HG03469 (cell line): Measurements from ENCODE around the gene DNAJC2.

Experiments used
- ATAC-seq: cut with Tn5 transposase; IDR thresholded peaks from one replicate; pipeline ENCODE4 v1.9.1; 2021; ENCODE audit warnings: mild to moderate bottlenecking, moderate library complexity, moderate number of reproducible peaks; ENCODE audit not compliant: unreplicated experiment

DNAJC2 gene, protein sequence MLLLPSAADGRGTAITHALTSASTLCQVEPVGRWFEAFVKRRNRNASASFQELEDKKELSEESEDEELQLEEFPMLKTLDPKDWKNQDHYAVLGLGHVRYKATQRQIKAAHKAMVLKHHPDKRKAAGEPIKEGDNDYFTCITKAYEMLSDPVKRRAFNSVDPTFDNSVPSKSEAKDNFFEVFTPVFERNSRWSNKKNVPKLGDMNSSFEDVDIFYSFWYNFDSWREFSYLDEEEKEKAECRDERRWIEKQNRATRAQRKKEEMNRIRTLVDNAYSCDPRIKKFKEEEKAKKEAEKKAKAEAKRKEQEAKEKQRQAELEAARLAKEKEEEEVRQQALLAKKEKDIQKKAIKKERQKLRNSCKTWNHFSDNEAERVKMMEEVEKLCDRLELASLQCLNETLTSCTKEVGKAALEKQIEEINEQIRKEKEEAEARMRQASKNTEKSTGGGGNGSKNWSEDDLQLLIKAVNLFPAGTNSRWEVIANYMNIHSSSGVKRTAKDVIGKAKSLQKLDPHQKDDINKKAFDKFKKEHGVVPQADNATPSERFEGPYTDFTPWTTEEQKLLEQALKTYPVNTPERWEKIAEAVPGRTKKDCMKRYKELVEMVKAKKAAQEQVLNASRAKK

DNA sequence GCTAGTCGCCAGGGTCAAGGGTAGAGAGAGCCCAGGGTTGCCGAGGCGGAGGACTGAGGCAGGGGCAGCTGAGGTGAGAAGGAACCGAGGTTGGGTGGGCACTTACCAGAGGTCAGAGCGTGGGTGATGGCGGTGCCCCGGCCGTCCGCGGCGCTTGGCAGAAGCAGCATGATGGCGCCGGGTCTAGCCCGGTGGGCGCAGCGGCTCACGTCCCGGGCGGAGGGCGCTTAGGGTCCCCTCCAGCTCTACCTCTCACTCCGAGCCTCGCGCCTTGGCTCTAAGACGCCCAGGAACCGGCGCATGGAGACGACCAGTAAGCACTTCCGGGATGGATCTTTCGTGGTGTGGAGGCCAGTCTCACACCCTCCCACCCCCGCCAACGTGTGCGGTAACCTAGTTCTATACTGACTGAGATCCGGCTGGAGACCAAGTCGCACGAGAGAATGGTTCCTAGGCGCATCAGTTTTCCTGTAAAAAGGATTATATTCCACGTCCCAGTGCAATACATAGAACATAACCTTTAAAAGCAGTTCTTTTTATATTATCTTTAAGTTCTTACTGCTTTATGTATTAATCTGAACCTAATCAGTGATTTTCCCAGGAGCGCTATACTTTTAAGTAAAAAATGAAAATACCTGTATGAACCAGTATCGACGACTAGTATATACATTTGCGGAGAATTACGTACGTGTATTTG is at the start of gene DNAJC2:
Gene DNAJC2, minus strand, starts transcription at position 315 of the 697 bp plus-strand sequence. Its CDS starts 145 bp downstream, at position 170.
- peak; percentile 54 for ATAC-seq

DNA sequence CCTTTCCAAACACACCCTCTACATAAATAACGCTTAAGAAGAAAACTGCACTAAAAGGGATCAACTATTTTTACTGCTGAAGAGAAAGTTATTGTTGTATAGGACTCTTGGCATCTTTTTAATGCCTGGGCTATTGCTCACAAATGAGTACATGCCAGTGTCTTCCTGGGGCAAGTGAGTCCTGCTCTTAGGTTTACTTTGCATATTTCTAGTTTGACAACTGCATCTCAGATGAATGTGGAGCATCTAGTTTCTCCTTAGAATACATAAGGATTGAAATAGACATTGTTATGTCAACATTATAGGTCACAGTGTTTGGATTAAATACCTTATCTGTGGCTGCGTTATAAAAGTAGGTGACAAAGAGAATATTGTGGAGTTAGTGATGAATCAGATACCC is 47.4 kb upstream of the DNAJC2 start:
- no peak for ATAC-seq

DNA sequence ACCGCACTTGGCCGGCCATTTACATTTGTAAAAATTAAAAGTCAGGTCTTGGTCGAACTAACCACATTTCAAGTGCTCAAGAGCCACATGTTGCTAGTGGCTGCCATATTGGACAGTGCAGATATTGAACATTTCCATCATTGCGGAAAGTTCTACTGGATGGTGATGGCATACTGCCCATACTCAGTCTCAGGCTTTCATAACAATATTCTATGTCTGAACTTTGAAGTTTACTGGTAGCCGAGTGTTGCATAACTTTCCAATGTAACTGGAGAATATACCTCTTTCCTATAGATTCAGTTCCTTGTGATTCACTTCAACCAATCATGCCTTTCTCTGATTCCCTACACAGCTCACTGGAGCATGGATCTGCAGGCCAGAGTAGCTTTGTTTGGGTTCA is 46.6 kb upstream of the DNAJC2 start:
- ATAC-seq, result no peak

DNA sequence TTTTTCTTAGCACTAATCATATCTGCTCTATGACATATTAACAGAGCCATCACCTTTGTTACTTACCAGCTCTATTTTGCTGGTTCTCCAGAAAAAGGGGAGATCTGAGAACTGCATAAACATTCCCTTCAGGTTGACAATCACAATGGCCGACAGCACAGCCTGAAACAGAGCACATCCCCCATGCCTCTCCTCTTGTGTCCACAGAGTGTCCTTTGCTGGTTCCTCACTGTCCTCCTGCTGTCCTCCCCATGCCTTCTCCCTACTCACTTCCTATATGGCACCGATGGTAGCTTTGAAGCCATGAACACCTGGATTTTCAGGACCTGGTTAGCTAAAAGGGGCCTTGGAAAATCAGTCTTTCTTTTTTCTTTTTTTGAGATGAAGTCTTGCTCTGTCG is 44.7 kb upstream of the DNAJC2 start:
- ATAC-seq, result no peak

DNA sequence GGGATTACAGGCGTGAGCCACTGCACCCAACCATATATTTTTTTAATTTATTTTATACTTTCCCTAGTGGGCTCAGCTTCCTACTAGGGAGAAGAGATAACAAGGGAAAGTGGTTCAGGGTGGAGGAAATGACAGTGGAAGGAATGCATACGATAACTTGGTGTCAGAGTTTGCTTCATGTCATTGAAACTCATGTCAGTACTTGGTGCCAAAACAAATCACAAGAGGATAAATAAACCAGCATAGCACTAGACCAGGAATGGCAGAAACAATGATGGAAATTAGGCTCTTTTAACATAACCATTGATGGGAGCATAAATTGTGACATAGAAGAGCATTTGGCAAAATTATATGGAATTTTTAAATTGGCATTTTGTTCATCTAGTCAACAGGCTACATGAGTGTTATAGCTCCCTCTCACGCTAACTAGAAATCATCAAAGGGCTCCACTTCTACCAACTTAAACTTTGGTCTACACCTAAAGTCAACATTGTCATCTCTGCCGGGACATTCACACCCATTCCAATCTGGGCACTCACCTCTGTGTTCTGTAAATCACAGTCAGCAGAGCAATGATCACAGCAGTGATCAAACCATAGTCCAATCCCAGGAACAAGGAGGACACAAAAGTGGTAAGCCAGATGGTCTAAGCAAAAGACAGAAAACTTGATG is 44.0 kb upstream of the DNAJC2 start:
- no peak for ATAC-seq

DNA sequence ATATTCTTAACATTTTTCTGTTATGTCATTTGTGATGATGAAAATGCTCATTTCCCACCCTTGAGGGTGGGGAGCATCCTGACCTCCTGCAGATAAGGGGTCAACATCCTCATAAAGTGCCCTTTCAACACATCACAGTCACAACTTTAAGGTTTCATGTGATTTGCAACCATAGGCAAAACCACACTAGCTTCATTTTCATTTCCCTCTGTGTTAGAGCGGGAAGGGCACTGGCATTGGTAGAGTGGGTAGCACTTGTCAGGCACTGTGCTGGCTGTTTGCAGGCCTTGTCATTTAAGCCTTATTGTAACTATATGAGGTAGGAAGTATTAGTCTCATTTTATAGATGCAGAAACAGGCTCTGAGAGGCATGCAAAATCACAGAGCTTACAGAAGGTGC is 42.7 kb upstream of the DNAJC2 start:
- ATAC-seq, result no peak

DNA sequence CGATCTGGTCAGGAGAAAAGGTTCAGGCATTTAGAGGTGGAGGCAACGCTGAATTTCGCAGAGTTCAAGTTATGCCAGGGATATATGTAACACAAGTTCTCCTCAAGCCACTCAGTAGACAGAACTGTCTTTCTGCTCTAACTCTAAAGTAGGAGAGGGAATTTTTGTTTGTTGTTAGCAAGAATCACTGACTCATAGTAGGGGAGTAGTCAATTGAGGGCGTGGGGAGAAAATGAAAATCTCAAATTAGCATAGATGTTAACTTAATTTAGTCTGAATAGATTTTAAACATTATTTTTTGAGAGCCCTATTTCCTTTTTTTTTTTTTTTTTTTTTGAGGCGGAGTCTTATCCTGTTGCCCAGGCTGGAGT is 37.5 kb upstream of the DNAJC2 start:
- ATAC-seq, result no peak

DNA sequence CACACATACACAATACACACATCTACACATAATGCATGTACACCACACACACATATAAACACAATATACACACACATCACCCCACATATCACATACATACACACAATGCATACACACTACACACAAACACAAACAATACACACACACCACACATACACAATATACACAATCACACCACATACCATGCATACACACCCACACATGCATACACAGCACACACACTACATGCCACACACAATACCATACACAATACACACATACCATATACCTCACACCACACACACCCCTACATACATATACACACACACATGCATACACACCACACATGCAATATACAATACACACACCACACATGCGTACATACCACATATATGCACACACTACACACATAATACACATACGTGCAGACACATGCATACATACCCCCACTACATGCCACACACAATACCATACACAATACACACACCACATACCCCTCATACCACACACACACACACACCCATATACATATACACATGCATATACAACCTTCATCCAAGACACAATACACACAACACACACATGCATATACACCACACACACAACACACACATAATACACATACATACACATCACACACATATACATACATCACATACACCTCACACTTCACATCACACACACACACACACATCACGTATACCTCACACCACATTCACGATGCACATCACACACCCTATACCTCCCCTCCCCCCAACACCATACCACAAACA is 36.9 kb upstream of the DNAJC2 start:
- no peak for ATAC-seq

DNA sequence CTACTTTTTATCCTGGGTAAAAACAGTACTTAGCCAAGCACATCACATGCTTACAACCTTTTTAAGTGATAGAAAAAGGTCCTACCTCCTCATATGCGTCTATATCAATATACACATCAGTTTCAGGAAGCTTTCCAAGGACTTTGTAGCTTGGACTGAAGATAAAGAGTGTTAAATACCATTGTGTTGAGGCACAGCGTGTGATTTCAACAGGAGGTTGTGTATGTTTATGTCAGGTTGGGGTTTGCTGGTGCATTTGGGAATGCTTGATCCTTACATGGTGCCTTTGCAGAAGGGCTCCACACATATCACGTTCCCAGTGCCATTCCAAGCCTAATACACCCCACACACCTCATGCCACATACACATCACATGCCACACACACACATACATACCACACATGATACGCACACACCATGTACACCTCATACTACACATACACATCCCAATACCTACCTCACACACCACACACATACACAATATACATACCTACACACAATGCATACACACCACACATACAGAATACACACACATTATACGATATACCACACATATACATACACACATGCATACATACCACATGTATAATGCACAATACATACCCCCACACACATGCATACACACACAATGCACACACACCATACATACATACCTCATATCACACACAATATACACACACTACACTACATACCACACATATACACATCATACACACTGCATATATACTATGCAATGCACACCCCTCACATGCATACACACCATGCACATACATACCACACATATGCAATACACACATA is 36.0 kb upstream of the DNAJC2 start:
- no peak for ATAC-seq

DNA sequence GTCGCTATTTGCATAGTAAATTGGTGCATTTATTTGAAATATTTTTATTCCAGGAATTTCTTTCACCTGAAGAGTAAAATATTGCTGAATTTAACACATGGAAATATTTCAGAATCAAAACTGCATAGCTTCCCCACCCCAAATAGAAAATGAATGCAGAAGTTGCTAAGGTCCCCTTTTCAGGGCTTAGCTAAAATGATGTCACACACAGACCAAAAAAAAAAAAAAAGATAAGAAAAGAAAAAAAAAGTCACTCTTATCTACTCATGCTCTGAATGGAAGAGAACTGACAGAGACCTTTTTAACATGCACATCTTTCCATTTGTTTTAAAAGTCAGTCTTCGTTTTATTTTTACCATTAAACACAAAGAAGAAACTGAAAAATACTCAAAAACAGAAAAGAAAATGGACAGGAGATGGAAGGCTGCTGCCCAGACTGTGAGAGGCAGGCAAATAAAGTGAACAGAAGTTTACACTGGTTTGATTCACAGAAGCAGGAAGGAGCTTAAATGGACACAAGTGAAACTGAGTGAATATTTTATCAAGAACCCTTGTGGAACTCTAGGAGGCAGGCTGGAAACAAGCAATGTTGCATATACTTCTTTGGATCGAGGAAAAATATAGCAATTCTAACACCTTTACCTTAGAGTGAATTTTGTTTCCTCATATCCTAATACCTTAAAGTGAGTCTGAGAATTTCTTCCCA is 34.9 kb upstream of the DNAJC2 start:
- no peak for ATAC-seq

DNA sequence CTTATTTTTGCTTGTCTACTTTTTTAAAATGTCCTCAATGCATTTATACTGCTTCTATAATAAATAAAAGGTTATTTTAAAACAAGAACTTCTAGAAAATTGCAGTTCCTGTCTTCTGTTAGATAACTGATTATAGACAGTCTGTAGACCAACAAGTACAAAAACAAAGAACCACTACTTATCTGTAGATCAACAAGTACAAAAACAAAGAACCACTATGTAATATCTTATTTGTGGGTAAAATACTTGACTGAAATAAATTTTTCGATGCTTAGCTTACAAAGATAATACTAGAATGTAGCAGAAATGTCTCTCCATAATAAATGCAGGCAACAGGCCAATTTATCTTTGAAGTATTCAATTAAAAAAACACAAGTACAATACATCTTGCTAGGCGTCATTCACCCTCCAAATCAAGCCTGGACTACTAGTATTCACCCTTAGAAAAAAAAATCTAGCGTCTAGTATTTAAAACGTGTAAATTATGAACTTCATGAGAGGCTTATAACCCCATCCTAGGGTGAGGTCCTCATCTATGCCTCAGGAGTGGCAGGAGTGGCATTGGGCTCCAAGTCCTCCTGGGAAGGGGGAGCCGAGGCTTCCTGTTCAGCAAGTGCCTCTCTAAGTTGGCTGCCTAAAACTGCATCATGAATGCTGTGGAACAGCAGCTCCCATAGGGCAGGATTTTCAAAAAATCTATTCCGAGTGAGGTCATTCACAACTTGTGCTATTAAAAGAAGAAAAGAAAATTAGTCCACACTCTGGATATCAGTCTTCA is 29.5 kb upstream of the DNAJC2 start:
- no peak for ATAC-seq

DNA sequence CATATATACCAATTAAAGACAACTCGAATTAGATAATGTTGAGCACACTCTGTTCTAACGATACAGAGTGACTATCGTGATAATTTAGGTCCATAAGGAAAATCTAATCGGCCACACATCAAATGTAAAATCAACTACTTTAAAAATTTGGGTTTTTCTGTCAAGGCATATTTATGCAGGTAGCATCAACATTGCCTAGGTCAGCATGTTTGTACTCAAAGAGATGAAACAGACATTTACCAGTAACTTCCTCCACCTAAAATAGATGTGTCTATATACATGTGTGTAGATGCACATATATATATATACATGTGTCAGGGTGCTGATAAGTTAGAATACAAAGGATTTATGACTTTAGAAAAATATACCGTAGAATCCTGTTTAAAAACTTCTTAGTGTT is 24.9 kb upstream of the DNAJC2 start:
- no peak for ATAC-seq

DNA sequence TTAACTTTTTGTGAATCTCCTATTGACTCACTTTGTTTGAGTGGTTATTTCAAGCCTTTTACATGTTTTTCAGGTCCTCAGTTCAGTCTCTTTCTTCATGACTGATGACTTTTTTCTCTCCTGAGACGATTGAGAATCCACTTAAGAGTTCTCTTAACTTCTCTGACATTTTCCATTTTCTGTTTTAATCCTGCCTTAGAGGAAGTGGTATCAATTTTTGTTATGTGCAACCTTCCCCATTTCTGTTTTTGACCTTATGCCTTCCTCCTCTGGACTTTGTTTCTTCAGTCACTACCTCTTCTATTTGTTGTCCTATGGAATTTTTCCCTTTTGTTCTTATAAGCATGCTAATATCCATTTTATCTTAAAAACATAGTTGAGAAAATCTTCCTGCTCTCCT is 5.2 kb upstream of the DNAJC2 start:
- no peak for ATAC-seq

DNA sequence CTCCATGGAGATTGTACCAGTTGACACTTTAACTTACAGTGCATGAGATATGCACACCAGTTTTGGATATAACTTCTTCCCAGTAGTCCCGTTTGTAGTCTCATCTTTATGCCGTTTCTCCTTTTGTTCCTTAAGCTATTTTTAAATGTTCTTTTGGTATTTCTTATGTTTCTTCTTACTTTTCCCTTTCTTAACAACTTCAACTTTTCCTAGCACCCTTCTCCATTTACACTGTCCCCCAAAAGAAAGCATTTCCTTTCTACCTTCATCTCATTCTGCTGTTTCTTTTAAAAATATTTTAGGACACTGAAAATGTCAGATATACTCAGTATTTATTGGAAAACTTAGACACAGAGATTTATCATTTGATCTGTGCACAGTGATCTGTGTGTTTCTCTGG is 4.4 kb upstream of the DNAJC2 start:
- no peak for ATAC-seq

DNA sequence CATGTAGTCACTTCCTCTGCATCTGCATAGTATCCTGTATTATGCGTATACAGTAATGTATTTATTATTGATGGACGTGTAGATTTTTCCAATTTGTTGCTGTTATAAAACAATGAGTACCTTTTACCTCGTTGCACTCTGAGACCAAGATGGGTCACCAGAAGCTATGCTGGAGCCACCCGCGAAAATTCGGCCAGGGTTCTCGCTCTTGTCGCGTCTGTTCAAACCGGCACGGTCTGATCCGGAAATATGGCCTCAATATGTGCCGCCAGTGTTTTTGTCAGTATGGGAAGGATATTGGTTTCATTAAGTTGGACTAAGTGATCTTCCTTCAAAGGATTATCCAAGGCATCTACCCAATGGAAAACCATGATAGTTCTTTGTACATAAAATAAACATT is 3.9 kb upstream of the DNAJC2 start:
- no peak for ATAC-seq

DNA sequence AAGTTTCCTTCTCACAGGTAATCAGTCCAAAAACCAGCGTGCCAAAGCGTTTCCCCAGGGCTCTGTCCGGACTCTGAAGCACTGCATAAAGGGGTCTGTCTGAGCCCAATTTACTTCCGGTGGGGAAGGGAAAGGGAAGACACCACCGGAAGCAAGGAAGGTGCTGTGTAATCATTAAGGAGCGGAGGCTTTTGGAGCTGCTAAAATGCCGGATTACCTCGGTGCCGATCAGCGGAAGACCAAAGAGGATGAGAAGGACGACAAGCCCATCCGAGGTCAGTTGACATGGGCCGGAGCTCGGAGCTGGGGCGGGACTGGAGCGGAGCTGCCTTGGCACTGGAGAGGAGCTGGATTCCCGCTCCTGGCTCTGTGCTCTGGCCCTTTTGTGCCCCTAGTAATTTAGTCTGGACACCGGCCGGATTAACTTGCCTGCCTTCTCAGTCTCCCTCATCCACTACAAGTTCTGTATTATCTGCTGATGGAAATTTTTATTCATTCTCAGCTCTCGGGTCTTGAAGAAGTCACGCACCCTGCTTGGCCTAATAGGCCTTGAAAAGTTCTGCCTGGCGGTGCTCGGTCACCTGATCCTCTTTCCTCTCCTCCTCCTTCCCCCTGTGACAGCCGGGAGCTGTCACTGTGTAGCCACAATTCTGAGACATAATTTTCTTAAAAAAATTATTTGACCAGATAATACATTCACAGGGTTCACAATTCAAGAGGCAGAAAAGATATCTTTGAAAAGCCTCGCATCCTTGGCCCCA is 3.1 kb upstream of the DNAJC2 start, which contains the start of gene PSMC2:
Gene PSMC2, plus strand, starts transcription at position 137 of the 761 bp plus-strand sequence. Its CDS starts 69 bp downstream, at position 206.
- ATAC-seq, result peak; percentile 57

DNA sequence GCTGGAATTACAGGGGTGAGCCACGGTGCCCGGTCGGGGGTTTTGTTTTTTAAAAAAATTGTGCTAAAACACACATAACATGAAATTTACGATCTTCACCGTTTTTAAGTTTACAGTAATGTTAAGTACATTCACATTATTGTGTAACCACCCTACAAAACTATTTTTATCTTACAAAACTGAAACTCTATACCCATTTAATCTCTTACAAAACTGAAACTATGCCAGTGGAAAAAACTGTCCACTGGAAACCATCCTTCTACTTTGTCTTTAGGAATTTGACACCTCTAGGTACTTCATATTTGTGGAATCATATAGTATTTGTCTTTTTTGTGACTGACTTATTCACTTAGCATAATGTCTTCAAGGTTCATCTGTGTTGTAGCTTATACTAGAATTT is 1.8 kb upstream of the DNAJC2 start:
- no peak for ATAC-seq
